Gastrocnemius medialis (tissue), 4 donors: Measurements from ENCODE around the gene FOXL1. TPM values are rescaled to one million over a fixed set of nuclear protein-coding genes. Genes with fewer than 3 reads are reported as not detected.

Source experiments
- ATAC-seq, 2 donors: fragments of 150-250 bp; one replicate each; pipeline ENCODE4 v1.9.1; 2016
- DNase-seq, 2 donors: peaks; one replicate each; pipeline ENCODE4 v3.0.0-alpha.2; 2019
- H3K27ac ChIP-seq, 4 donors: fragments of 200-600 bp; sonication (generic); 1 replicate in 1 of 4; 2 replicates in 3 of 4; pipeline ENCODE4 v1.5.1; 2016 to 2018; ENCODE audit warnings: mild to moderate bottlenecking in 2 of 4, moderate library complexity in 1 of 4
- H3K27me3 ChIP-seq, 3 donors: fragments of 200-600 bp; sonication (generic) in 2 of 3; 1 replicate in 1 of 3; 2 replicates in 2 of 3; pipeline versions ENCODE4 v1.5.1 to v1.6.0; 2016 to 2019; ENCODE audit warnings: mild to moderate bottlenecking in 1 of 3, moderate library complexity in 1 of 3
- H3K36me3 ChIP-seq, 2 donors: fragments of 200-600 bp; sonication (generic) in 1 of 2; one replicate each; pipeline ENCODE4 v1.5.1; 2017 to 2018
- H3K4me1 ChIP-seq, 2 donors: fragments of 200-600 bp; sonication (generic) in 1 of 2; one replicate each; pipeline ENCODE4 v1.5.1; 2016 to 2017; ENCODE audit warnings: mild to moderate bottlenecking in 2 of 2
- H3K4me3 ChIP-seq, 4 donors: fragments of 200-600 bp; sonication (generic) in 3 of 4; 1 replicate in 1 of 4; 2 replicates in 3 of 4; pipeline ENCODE4 v1.5.1; 2016 to 2019; ENCODE audit warnings: mild to moderate bottlenecking in 2 of 4
- H3K9me3 ChIP-seq, 3 donors: fragments of 200-600 bp; sonication (generic) in 2 of 3; 1 replicate in 1 of 3; 2 replicates in 2 of 3; pipeline ENCODE4 v1.5.1; 2016 to 2019
- POLR2A ChIP-seq, 2 donors: fragments of 450-650 bp; IDR thresholded peaks; one replicate each; pipeline ENCODE4 v1.6.1; 2017; ENCODE audit warnings: antibody characterized with exemption in 2 of 2, mild to moderate bottlenecking in 2 of 2, moderate library complexity in 2 of 2
- in situ Hi-C, 4 donors: fragments of 200-750 bp; cut with MboI; loops; one replicate each; pipeline versions ENCODE4 v1.15.0 to v1.8.0; 2017; ENCODE audit warnings: low sequenced_read_pairs in 4 of 4
- intact Hi-C: fragments of 100-400 bp; cut with DNase I; formaldehyde crosslinking; loops from one replicate; pipeline ENCODE4 v1.15.1; 2023; ENCODE audit warnings: low total_unique reads
- total RNA-seq, 4 donors: library from RNA; depleted of rRNA; stranded (reverse); fragments of >200 nt; gene quantifications; one replicate each; pipeline versions ENCODE4 v1.1.0 to v1.2.3, GENCODE V29; 2016
- TF ChIP-seq, protein P1 (sequence below), 5 experiments: fragments of 450-650 bp in 3 of 5; fragments of 200-600 bp in 2 of 5; sonication (generic) in 2 of 5; IDR thresholded peaks in 4 of 5; conservative IDR thresholded peaks in 1 of 5; 1 replicate in 4 of 5; 2 replicates in 1 of 5; pipeline ENCODE4 v1.5.1; 2016 to 2019; ENCODE audit warnings: antibody characterized with exemption in 5 of 5, mild to moderate bottlenecking in 3 of 5, moderate library complexity in 3 of 5

The FOXL1 gene
- total RNA-seq, 4 donors from 2014 or later: 2.0 to 5.9 (median 3.3) TPM

DNA sequence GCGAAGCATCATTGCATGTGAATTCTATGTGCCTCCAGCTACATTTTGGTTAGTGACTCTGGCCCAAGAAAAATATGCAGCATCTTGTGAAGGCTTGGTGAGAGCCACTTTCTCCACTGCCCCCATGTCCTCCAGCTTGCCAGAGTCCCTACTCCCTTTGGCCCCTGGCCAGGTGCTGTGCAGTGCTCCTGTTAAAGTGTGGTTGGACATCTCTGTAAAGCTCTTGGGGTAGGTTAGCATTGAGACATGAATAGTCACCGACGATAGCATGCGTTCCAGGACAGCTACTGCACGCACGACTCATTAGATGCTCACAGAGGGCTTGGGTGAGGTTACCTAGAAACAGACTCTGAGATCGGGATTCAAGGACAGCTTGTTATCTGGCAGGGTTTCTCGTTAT, 48.6 kb downstream of the FOXL1 start:
- no peaks in the 10 kb centered on the region for H3K27me3 ChIP-seq
- no peak overlapping the region for H3K27ac ChIP-seq
- ATAC-seq (no peak), DNase-seq (no peak)
- intact Hi-C loops: no loop called here
- in situ Hi-C loops: no loop called here
- no peak overlapping the region for H3K4me3 ChIP-seq
- TF ChIP-seq, protein P1, sequence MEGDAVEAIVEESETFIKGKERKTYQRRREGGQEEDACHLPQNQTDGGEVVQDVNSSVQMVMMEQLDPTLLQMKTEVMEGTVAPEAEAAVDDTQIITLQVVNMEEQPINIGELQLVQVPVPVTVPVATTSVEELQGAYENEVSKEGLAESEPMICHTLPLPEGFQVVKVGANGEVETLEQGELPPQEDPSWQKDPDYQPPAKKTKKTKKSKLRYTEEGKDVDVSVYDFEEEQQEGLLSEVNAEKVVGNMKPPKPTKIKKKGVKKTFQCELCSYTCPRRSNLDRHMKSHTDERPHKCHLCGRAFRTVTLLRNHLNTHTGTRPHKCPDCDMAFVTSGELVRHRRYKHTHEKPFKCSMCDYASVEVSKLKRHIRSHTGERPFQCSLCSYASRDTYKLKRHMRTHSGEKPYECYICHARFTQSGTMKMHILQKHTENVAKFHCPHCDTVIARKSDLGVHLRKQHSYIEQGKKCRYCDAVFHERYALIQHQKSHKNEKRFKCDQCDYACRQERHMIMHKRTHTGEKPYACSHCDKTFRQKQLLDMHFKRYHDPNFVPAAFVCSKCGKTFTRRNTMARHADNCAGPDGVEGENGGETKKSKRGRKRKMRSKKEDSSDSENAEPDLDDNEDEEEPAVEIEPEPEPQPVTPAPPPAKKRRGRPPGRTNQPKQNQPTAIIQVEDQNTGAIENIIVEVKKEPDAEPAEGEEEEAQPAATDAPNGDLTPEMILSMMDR (IDR thresholded peaks at IDR 0.05 in 4 of 5, conservative IDR thresholded peaks at IDR 0.05 in 1 of 5): no peak
- TF ChIP-seq POLR2A (IDR thresholded peaks at IDR 0.05): no peak
- H3K9me3 ChIP-seq: no peaks in the 10 kb centered on the region
- no peaks in the 10 kb centered on the region for H3K36me3 ChIP-seq
- H3K4me1 ChIP-seq: no peaks in the 10 kb centered on the region

DNA sequence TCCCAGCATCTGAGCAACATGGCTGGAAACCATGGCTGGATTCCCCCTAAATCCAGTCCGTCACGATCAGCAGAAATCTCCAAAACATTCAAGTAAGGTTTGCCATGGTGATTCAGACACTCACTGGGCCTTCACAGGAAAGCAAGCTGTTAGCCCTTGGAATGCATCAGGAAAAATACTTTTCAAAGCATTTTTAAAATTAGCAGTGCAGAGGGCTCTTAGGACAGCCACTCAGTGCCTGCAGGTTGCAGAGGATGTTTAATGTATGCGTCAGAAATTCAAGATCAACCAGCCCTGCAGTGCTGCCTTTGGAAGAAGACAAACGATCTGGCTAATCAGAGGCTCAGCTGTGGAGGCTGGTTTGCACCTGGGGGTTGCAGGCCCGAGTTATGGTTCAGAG, 50.3 kb downstream of the FOXL1 start:
- no peaks in the 10 kb centered on the region for H3K9me3 ChIP-seq
- in situ Hi-C loops: no loop called here
- no peak overlapping the region for H3K4me3 ChIP-seq
- no peak overlapping the region for H3K27ac ChIP-seq
- intact Hi-C loops: no loop called here
- no peak for TF ChIP-seq POLR2A (IDR thresholded peaks at IDR 0.05)
- TF ChIP-seq, protein P1 (IDR thresholded peaks at IDR 0.05 in 4 of 5, conservative IDR thresholded peaks at IDR 0.05 in 1 of 5): no peak
- no peak for ATAC-seq
- DNase-seq: no peak
- no peaks in the 10 kb centered on the region for H3K27me3 ChIP-seq
- H3K4me1 ChIP-seq: no peaks in the 10 kb centered on the region
- H3K36me3 ChIP-seq: no peaks in the 10 kb centered on the region

DNA sequence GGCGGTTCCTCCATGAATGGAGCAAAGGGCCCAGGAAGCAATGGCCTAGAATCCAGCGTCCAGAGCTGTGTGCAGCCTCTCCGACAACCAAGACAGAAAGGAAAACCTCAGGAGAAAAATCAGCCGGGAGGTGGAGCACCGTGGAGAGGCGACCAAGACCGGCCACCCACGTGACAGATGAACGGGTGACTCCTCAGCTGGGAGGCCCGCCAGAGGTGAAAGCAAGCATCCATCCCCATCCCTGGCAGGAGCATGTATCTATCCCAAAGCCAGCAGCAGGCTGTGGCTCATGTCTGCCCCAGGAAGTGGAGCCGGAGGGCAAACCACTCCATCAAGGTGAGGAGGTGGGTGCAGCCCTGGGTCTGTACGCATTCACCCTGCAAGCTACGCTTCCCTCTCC, 52.1 kb downstream of the FOXL1 start:
- peak; percentile 53 to 70 for ATAC-seq
- no peaks in the 10 kb centered on the region for H3K9me3 ChIP-seq
- peak; percentile 38 for DNase-seq
- H3K4me3 ChIP-seq: no peak overlapping the region
- in situ Hi-C loops: no loop called here
- no peaks in the 10 kb centered on the region for H3K4me1 ChIP-seq
- intact Hi-C loops: no loop called here
- no peaks in the 10 kb centered on the region for H3K27me3 ChIP-seq
- peak overlapping the region in 1 of 4 donors; percentile 18 for H3K27ac ChIP-seq
- TF ChIP-seq POLR2A (IDR thresholded peaks at IDR 0.05): no peak
- TF ChIP-seq, protein P1 (IDR thresholded peaks at IDR 0.05 in 4 of 5, conservative IDR thresholded peaks at IDR 0.05 in 1 of 5): no peak
- H3K36me3 ChIP-seq: no peaks in the 10 kb centered on the region

DNA sequence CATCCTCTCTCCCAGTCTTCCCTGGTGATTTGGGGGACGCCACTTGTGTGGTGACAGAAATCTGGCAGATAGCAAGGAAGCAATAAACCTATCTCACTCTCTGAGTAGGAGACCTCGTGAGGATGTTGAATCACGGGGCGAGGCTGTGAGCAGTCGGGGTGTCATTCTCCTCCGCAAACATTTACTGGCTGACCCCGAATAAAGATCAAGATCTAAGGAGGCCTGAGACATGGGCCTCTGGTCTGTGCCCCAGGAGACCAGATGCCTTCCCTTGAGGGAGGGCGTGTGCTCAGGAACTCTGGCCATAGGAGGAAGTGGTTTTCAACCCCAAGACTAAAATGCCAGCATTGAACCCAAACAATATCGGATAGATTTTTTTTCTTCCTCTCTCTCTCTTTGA, 53.1 kb downstream of the FOXL1 start:
- Histone ChIP-seq H3K9me3 (no peaks in the 10 kb centered on the region), H3K27ac (no peak overlapping the region), H3K4me1 (no peaks in the 10 kb centered on the region), H3K36me3 (no peaks in the 10 kb centered on the region), H3K27me3 (no peaks in the 10 kb centered on the region), H3K4me3 (no peak overlapping the region)
- TF ChIP-seq, protein P1 (IDR thresholded peaks at IDR 0.05 in 4 of 5, conservative IDR thresholded peaks at IDR 0.05 in 1 of 5): no peak
- no peak for TF ChIP-seq POLR2A (IDR thresholded peaks at IDR 0.05)
- DNase-seq: no peak
- ATAC-seq: no peak
- intact Hi-C loops: no loop called here
- in situ Hi-C loops: no loop called here

Other genes with a start within 250 kb of the FOXL1 start
- under 1 TPM in 2 of 4 donors, not detected in 2; 0.07 to 0.10 TPM for gene FOXF1, start 68.0 kb upstream of the FOXL1 start, total RNA-seq
- gene MTHFSD, start 23.3 kb upstream of the FOXL1 start, total RNA-seq: 10 to 100 TPM; 10.9 to 31.2 (median 16.0) TPM
- 1 to 10 TPM in 1 of 4 donors, under 1 TPM in 3; 0.17 to 1.0 (median 0.29) TPM for gene FOXC2, start 11.7 kb upstream of the FOXL1 start, total RNA-seq